Measurements from ENCODE around the gene IGF2BP2. TPM values are rescaled to one million over a fixed set of nuclear protein-coding genes. Genes with fewer than 3 reads are reported as not detected.
A peak's percentile ranks its signal among the peaks of the same experiment; 100 is the strongest.

The IGF2BP2 gene
- total RNA-seq, 1 donor from 2014 or later, result 201 TPM

DNA sequence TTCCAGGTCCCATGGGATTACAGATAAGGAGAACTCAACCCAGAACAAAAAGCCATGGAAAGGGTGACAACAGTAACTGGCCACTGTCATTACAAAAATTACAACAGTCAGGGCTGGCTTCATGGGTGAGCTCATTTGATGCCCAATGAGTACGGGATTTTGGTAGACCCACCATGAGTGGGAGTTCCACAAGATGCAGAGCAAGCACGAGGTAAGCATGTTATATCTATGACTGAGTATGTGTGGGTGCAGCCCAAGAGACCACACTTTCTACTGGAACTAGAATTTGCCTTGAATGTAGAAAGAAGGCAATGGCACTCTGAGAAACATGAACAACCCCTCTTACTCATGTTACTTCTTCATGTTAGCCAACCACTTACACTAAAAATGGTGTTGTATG, 83.3 kb downstream of the IGF2BP2 start:
- Mint-ChIP-seq H3K9me3 (no peaks in the 10 kb centered on the region), H3K4me1 (peaks cover 58% of the 10 kb centered on the region), H3K36me3 (no peaks in the 10 kb centered on the region), H3K4me3 (no peak overlapping the region), H3K27ac (no peak overlapping the region), H3K27me3 (ENCODE audit: low read depth) (no peaks in the 10 kb centered on the region)
- DNase-seq (ENCODE audit: low spot score in 2 of 2, unreplicated experiment in 2 of 2), result no peak
- TF ChIP-seq, protein P1, sequence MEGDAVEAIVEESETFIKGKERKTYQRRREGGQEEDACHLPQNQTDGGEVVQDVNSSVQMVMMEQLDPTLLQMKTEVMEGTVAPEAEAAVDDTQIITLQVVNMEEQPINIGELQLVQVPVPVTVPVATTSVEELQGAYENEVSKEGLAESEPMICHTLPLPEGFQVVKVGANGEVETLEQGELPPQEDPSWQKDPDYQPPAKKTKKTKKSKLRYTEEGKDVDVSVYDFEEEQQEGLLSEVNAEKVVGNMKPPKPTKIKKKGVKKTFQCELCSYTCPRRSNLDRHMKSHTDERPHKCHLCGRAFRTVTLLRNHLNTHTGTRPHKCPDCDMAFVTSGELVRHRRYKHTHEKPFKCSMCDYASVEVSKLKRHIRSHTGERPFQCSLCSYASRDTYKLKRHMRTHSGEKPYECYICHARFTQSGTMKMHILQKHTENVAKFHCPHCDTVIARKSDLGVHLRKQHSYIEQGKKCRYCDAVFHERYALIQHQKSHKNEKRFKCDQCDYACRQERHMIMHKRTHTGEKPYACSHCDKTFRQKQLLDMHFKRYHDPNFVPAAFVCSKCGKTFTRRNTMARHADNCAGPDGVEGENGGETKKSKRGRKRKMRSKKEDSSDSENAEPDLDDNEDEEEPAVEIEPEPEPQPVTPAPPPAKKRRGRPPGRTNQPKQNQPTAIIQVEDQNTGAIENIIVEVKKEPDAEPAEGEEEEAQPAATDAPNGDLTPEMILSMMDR (IDR thresholded peaks at IDR 0.05; ENCODE audit: unreplicated experiment), result no peak

DNA sequence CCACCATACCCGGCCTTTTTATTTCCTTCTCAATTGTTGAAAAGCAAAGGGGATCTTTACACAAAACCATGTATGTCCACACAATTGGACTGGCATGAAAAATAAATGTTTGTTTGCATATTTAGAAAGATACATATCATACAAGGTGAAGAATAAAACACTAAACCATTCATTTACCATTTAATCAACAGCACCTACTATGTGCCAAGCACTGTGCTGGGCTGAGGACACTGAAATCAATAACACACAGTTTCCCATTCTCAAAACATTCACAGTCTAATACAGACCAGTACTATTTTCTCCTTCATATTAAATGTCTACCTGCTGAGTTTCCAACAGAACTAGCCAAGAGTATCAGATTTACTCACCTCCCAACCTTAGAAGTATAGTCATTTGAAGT, 84.7 kb downstream of the IGF2BP2 start:
- H3K27ac Mint-ChIP-seq, result peak overlapping the region; percentile 58
- H3K4me3 Mint-ChIP-seq, result no peak overlapping the region
- no peaks in the 10 kb centered on the region for H3K36me3 Mint-ChIP-seq
- TF ChIP-seq, protein P1 (IDR thresholded peaks at IDR 0.05; ENCODE audit: unreplicated experiment), result no peak
- no peaks in the 10 kb centered on the region for H3K27me3 Mint-ChIP-seq (ENCODE audit: low read depth)
- peaks cover 43% of the 10 kb centered on the region for H3K4me1 Mint-ChIP-seq
- no peaks in the 10 kb centered on the region for H3K9me3 Mint-ChIP-seq
- no peak for DNase-seq (ENCODE audit: low spot score in 2 of 2, unreplicated experiment in 2 of 2)

DNA sequence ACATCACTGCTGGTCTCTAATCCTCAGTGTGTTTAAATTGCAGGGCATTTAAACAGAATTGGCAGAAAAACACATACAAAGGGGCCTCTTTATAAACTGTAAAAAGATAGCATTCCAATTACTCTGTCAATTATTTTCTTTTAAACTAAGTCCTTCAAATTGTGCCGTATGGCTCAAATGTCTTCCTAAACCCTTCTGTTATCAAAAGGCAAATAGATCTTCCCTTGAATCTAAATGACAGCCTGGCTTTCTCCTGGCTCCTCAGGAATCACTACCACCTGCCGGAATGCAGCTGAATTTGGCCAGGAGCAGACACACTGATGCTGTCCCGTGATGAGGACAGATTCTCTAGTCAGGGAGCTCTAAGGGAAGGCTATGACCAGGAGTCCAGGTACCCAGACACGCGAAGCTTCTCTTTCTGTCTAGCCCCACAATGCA, 85.6 kb downstream of the IGF2BP2 start:
- no peak overlapping the region for H3K4me3 Mint-ChIP-seq
- peak overlapping the region; percentile 41 for H3K27ac Mint-ChIP-seq
- H3K9me3 Mint-ChIP-seq, result no peaks in the 10 kb centered on the region
- DNase-seq (ENCODE audit: low spot score in 2 of 2, unreplicated experiment in 2 of 2), result no peak
- no peaks in the 10 kb centered on the region for H3K36me3 Mint-ChIP-seq
- no peaks in the 10 kb centered on the region for H3K27me3 Mint-ChIP-seq (ENCODE audit: low read depth)
- TF ChIP-seq, protein P1 (IDR thresholded peaks at IDR 0.05; ENCODE audit: unreplicated experiment), result no peak
- H3K4me1 Mint-ChIP-seq, result peaks cover 42% of the 10 kb centered on the region

DNA sequence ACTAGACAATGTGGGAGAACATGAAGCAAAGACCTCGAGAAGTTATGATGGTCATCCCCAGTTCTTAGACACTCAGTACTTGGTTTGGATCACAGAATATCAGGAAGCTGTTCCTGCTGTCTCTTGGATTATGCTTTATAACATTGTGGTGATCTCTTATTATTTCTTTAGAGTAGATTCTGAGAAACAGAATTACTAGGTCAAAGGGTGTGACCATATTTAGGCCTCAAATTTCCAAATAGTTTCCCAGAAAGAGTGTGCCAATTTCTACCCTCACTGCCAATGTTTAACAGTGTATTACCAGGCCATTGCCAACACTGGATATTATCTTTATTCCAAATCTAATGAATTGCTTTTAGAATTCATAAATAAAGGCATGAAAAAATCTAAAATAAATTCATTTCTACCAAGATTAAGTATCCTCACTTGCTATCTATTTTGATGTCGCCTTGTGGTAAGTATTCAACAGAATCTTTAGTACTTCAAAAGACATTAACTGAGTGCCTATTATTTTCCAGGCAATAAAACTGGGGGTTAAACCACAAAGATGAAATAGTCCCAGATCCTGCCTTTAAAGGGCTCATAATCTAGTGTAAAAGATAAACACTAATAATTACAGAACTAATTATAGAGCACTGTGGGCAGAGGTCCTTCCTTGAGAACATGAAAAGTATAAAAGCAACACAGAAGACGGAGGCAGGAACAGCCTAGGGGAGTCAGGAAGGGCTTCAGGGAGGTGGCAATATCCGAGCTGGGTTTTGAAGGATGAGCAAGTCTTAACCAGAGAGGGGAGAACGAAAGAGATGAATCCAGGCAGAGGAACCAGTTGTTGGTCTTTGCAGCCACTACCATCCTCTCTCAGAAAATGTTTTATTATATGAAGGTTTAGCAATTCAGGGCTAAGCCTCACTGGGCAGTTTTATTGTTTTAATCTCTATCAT, 86.8 kb downstream of the IGF2BP2 start:
- H3K4me3 Mint-ChIP-seq, result no peak overlapping the region
- no peaks in the 10 kb centered on the region for H3K9me3 Mint-ChIP-seq
- H3K27ac Mint-ChIP-seq, result peak overlapping the region; percentile 64
- no peaks in the 10 kb centered on the region for H3K27me3 Mint-ChIP-seq (ENCODE audit: low read depth)
- peaks cover 43% of the 10 kb centered on the region for H3K4me1 Mint-ChIP-seq
- no peaks in the 10 kb centered on the region for H3K36me3 Mint-ChIP-seq
- TF ChIP-seq, protein P1 (IDR thresholded peaks at IDR 0.05; ENCODE audit: unreplicated experiment), result no peak
- no peak for DNase-seq (ENCODE audit: low spot score in 2 of 2, unreplicated experiment in 2 of 2)

DNA sequence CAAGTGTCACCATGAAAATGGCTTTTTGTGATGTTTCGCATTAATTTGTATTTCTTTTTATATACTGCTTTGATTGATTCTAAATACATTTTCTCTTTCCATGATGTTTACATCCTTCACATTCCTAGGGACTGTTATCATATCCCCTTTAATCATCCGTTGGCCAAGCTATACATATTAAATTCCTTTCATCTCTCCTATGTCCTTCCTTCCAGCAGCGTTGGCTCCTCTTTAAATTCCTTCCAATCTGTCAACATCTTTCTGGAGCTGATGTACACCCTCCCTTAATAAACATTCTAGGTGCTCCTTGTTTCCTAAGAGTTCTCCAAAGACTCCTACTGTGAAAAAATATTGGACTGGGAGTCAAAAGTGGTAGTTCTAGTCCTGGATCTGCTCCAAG, 87.8 kb downstream of the IGF2BP2 start:
- TF ChIP-seq, protein P1 (IDR thresholded peaks at IDR 0.05; ENCODE audit: unreplicated experiment), result no peak
- Mint-ChIP-seq H3K36me3 (no peaks in the 10 kb centered on the region), H3K4me1 (peaks cover 53% of the 10 kb centered on the region), H3K27me3 (ENCODE audit: low read depth) (no peaks in the 10 kb centered on the region), H3K27ac (peak overlapping the region; percentile 14), H3K9me3 (no peaks in the 10 kb centered on the region), H3K4me3 (no peak overlapping the region)
- DNase-seq (ENCODE audit: low spot score in 2 of 2, unreplicated experiment in 2 of 2), result no peak

All from mesothelial cell of epicardium (in vitro differentiated cells).